ENCODE measurements around the gene PHF21A.
"Not testable (repeated sequence)": the region's sequence is repeated elsewhere in the genome, so short reads cannot be mapped to it uniquely, and the experiment has no call there.

PHF21A gene

DNA sequence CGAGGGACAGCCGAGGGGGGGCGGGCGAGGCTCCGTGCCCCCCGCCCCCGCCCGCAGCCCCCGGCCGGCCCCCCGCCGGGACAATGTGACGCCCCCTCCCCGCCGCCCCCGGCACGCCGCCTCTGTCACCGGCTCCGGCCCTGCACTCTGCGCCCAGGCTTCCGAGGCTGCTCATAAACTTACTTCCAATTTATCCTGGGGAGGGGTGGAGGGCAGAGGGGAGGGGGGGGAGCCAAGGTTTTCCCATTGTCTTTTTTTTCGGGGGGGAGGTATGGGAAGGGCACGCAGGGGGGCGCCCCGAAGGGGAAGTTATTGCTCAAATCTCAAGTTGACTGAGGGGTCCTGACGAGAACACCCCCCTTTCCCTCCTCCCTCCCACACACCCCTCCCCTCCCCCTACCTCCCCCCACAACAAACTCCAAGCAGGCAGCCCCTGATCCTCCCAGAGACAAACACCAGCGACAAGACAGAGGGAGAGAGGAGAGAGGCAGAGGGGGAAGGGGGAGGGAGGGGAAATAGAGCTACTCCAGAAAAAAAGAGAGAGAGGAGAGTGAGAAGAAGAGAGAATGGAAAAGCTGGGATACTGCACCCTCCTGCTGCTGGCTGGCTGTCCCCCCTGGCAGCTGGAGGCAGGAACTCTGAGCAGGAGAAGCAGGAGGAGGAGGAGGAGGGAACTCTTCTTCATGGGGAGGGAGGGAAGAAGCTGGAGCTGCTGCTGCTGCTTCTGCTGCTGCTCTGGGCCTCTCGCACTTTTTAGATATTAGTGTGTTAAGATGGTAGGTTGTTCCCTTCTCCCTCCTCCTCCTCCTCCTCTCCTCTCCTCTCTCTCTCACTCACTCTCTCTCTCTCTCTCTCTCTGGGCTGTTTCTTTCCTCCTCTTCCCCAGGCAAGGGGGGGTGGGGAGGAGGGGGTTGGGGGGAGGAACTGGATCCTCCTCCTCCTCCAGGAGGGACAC, 631 bp downstream of the PHF21A start:
- DNase-seq (ENCODE audit: low read depth in 2 of 2) = peak in 1 of 2 donors; percentile 6

DNA sequence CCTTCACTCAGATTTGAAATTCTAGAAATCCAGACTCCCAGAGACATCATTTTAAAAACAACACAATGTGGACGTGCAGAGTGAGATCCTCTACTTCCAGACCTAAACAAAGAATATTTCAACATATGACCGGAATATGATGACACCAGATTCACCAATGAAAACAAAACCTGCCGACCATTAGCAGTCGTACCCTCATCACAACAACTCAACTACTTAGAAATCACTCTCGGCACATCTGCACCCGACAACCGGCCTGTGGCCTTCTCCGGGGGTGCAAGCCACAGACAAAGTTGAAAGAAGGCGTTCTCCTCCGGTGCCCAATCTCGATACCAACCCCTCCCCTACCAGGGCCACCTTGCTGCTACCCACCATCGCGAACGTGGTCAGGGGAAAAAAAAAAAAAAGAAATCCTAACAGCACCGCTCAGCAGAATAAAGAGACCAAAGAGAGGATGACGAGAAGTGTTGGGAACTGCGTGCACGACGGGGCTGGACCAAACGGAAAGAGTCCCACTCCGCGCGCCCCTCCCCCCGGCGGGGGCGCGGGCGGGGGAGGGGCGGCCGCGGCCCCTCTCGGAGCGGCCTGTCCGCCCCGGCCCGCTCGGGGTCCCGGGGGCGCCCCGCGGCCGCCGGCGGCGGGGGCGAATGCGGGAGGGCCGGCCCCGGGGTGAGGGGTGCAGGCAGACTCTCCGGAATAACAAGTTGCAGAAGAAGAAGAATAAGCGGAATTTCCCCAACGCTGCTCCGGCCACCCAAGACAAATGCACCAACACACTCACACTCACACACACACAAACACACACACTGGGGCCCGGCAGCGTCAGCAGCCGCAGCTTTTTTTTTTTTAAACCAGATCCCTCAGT, 1.7 kb downstream of the PHF21A start:
- DNase-seq (ENCODE audit: low read depth in 2 of 2) = peak; percentile 25 to 28

DNA sequence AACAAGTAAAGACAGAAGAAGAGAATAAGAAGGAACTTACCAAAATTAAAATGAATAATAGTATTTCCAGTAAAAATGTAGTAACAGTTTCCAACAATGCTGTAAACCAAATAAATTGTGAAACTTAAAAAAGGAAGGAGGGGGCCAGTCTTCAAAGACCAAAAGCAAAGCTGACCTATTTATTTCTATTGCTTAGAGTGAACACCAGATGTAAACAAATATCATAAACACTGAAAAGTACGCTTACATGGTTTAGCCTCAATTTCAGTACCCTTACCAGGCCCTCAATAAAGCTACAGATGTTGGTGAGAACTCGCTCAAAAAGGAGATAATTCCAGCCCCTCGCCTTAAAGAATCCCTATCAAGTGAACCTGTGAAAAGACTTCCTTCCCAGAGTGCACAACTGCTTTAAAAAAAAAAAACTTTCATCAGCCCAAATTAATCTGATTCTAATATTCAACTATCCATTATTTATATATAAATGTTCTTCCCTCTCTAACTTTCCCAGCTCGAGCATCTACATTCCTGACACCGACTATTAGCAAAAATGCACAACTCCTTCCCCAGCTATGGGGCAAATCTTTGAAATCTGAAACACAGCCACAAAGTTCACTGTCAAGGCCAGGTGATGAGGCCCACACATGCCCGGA, 2.4 kb downstream of the PHF21A start:
- no peak for DNase-seq (ENCODE audit: low read depth in 2 of 2)

DNA sequence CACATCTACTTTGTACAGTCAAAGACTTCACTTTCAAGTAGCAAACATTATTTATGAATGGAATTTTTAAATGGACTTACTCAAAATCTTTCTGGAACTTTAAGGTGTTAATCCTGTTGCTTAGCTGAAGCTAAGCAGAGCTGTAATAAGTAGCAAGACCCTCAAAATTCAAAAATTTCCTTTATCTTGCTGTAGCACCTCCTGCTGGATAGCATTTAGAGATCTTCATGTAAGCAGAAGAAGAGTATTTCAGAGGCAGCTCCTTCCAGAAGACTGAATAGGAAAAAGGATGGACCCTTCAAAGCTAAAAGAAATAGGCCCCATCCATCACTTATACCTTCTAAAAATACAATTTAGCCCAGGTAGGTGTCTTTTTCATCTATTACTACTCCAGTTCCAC, 3.4 kb downstream of the PHF21A start:
- no peak for DNase-seq (ENCODE audit: low read depth in 2 of 2)

DNA sequence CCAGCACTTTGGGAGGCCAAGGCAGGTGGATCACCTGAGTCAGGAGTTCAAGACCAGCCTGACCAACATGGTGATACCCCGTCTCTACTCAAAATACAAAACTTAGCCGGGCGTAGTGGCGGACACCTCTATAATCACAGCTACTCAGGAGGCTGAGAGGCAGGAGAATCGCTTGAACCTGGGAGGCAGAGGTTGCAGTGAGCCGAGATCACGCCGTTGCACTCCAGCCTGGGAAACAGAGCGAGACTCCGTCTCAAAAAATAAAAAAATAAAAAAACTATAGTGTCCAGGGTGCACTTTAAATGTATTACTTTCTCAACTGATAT, 4.6 kb downstream of the PHF21A start:
- not testable (repeated sequence) for DNase-seq (ENCODE audit: low read depth in 2 of 2)

DNA sequence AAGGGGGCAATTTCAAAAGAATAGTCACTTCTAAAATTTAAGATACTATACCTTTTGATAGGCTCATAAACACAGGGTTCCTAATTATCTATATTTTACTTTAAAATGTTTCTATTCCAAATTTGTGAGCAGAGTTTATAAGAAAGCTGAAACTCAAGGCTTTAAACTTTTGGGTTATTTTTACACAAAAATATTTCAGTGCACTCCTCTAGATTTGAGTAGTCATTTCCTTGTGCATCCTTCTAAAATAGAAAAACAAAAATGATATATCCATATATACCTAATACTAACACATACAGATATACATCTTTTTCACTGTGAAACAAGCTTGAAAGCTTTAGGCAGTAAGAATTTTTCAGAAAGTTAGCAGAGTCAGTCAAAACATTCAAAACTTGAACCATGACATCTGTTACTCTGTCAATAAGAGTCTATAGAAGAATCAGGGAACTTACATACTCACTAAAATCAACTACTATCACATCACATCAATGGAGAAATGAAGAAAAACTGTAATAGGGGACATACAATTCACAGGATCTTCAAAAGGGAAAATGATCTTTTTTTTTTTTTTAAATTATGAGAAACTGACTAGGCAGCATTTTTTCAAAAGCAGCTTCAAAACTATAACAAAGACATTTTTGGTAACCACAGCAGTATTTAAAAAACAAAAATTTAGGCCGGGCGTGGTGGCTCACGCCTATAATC, 5.1 kb downstream of the PHF21A start:
- no peak for DNase-seq (ENCODE audit: low read depth in 2 of 2)

DNA sequence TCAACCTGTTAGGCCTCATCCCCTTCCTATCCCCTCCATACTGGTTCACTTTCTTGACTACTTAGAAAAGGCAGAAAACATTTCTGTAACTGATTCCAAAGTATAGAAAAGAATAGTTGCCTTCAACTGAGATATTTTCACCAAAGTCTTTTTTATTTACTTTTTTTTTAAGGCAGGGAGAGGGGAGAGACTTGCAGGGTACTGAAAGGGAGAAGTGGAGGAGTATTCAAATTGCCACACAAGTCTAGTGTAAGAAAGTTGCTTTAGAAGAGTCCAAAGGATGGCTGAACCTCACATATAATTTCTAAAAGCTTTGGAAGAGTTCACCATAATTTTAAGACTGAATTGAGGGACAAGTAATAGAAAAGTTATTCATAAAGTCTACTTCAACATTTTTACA, 6.3 kb downstream of the PHF21A start:
- no peak for DNase-seq (ENCODE audit: low read depth in 2 of 2)

DNA sequence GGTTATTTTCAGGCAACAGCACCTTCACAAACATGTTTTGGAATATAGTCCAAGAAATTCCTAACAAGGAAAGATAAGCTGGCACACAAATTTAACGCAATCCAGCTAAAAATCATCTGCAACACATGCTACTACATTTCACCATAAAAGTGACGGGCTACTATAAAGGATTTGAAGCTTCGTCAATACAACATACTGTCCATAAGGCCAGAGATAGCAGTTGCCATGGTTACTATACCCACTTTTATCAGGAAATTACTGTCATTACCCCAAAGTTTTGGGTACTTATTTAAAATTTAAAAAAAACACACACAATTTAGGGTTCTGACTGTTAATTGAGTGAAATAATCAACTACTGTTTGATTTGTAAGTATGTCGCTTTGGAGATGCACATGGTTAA, 6.9 kb downstream of the PHF21A start:
- DNase-seq (ENCODE audit: low read depth in 2 of 2) = no peak

DNA sequence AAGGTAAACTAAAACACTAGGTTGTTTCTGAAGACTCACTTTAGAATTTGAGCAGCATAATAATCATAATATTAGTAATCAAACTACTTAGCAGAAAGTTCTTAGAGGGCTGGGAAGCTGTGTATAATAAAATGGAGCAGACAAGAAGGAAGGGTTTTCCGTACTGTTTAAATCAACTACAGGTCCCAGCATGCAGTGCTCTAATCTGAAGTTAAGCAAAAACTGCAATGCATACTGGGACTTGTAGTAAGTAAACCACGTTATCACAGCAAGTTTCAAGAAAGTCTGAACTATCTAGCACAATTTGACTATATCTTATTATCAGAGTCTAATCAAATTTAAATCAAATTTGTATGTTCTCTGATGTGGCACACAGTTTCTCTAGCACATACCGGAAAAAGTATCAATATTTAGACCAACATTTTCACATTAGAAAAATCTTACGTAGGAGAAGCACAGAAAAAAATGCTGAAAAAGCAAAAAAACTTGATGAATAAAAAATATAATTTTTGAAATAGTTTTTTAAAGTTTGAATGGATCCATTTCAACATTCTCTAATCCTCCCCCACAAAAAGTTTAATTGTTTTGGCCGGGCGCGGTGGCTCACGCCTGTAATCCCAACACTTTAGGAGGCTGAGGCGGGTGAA, 8.2 kb downstream of the PHF21A start:
- no peak for DNase-seq (ENCODE audit: low read depth in 2 of 2)

DNA sequence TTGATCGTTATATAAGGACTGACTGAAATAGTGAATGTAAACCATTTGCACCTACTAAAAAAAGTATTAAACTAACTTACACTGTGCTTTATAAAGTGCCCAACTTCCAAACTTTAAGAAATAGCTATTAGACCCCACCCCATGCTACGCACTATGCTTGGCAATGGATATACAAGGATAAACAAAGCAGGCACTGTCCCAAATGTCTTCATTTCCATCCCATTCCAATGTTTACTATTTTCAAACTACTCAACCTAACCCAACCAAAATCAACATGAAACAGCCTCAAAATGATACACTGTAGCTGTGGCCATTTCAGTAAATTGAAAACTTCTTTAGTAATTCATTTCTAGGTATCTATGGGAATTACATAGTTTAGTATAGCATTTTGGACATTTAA, 12.5 kb downstream of the PHF21A start:
- no peak for DNase-seq (ENCODE audit: low read depth in 2 of 2)

DNA sequence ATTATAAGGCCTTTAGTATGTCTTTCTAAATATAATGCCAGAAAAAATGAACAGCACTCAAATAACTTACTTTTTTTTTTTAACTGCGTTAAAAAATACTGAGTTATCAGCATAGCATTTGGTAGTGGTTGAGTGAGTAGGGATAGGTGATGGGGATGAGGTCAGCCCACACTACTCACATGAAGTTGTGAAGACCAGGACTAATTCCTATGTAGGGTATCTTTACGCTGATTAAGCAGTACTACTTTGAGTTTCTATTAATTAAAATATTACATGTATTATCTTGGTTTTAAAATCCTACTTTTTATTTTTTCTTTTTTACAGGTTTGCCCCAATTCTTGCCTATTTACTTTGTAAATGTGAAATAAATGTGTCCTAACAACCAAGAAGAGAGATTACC, 13.5 kb downstream of the PHF21A start:
- no peak for DNase-seq (ENCODE audit: low read depth in 2 of 2)

DNA sequence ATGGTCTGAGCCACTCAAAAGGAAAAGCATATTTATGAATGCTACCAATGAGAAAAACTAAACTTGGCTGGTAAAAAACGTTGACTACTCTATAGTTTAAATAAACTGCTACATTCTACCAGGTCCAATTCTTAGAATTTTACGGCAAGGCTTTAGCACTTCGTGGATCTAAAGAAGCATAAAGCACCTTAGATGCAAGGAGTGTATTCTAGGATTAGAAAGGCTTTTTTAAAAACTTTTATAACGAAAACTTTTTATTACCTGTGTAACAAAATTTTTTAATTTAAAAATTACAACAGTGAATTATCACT, 13.9 kb downstream of the PHF21A start:
- no peak for DNase-seq (ENCODE audit: low read depth in 2 of 2)

DNA sequence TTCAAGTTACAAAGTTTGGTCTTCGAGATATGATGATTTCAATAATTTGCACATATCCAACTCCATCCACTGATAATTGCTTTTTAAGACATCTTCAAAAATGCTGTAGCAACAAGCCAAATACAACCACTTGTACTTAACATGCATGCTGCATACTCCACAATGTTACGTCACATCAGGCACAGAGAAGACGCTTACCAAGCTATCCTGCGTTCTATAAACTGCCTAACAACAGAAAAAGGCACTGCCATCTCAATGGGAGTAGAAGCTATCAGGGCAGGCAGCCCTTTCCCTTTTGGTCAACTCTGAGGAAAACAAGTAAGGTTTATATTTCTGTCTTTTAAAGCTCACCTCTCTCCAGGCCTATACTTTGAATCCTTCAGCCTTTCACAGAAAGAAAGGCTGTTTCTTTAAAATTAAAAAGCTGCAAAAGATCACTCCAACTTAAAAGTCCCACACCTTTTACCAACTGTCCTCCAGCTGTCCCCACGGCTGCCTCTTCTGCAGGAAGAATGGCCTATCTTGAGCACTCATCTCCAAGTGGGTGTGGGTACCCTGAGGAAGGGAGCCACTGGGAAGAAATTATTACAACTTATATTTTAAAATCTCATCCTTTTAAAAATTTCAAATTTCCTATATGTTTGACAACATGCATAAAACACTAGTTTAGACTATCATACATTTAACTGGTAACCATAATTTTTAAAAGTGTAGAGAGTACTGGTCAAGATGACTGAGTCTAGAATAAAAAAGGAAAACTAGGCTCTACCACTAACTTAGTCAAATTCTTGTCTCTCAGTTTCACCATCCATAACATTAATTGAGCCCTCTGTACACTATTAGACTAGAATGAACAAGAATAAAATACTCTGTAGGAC, 14.5 kb downstream of the PHF21A start:
- DNase-seq (ENCODE audit: low read depth in 2 of 2) = no peak

DNA sequence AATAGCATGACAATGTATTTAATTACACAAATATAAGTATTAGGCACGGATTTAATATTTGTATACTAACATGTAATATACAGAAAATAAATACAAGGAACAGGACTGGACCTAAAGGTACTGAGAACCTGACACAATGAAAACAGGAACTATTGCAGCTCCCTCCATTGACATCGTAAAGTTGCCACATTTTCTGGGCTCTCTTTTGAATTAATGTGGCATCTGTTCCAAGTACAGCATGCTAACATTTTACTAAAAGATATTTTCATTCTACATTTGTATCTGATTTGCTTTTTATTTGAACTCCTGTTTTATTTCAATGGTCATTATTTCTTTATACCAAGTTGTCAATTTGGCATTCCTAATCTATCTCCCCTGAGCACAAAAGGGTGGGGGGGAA, 15.3 kb downstream of the PHF21A start:
- DNase-seq (ENCODE audit: low read depth in 2 of 2) = no peak

DNA sequence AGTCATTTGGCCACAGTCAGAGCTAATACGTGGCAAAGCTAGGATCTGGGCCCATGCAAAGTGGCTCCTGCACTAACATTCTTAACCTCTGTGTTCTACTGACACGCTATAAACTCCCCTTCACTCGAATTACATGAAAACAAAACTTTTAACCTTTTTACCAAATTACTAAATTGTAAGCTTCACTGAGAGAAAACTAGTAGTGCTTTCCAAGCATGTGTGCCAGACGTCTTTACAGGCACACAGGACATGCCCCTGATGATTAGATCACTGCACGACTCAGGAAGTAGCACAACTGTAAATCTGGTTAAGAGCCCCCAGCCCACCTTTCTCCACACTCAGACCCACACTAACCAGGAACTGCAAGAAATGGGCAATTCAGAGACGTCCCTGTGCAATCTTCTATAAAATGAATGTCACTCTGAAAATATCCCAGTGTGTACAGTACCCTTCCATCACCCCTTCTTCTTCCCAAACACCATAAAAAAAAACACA, 16.1 kb downstream of the PHF21A start:
- no peak for DNase-seq (ENCODE audit: low read depth in 2 of 2)

DNA sequence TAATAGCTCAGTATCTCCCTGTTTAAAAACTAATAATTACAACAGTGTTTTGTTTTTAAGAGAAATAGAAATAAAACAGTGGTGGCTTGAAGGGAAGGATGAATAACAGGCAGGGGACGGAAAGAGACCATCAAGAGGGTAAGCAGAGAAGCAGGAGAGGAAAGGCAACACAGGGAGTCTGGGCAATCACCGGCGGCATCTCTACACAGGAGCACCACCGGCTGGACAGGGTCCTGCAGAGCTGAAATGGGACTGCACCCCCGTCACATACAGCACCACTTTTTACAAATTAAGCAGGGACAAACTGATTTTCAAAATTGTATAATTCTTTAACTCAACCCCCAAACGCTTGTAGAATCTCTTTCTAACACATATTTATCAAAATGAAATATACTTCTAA, 18.4 kb downstream of the PHF21A start:
- DNase-seq (ENCODE audit: low read depth in 2 of 2) = no peak

DNA sequence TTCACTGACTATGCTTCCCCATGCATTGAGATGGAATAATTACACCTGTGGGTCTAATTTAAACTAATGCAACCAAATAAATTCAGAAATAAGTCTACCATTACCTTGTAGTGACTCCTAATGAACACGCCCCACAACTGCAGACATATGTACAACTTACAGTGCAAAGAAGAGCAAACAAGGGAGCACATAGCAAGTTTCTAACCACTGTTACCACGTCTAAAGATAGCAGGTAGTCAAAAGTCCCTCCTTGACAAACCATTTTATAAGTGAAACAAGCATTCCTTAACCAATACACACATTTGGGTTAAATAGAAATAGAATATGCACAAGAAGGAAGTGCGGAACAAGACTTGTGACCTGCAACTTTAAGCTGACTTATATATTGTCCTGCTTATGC, 20.6 kb downstream of the PHF21A start:
- no peak for DNase-seq (ENCODE audit: low read depth in 2 of 2)

DNA sequence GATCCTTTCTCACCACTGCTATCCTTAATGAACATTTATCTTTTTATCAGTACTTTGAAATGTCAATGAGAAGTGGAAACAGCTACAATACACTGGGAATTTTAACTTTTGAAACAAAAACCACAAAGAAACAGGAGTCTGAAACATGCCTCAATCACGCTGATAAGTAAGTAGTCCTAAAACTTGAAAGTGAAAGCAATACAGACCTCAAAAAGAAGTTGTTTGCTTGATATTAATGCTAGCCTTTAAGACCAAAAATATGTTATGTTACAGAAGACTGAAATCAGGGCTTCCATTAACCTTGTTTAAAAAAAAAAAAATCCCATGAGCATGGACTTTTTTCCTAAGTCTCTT, 21.3 kb downstream of the PHF21A start:
- no peak for DNase-seq (ENCODE audit: low read depth in 2 of 2)

DNA sequence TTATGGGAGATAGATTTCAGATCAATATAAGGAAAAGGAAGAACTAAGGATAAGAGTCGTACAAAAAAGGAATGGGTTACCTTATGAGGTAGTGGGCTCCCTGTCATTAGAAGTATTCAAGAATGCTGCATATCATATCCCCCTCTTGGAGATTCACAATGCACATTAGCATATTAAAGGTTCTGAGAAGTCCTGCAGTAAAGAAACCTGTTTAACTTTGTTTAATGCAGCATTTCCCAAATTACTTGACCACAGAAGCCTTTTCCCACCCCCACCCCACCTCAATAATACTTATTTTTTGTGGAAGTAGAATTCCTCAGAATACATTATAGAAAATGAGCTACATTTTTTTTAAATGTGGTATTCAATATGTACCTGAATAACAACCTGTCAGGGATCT, 30.9 kb downstream of the PHF21A start:
- no peak for DNase-seq (ENCODE audit: low read depth in 2 of 2)

DNA sequence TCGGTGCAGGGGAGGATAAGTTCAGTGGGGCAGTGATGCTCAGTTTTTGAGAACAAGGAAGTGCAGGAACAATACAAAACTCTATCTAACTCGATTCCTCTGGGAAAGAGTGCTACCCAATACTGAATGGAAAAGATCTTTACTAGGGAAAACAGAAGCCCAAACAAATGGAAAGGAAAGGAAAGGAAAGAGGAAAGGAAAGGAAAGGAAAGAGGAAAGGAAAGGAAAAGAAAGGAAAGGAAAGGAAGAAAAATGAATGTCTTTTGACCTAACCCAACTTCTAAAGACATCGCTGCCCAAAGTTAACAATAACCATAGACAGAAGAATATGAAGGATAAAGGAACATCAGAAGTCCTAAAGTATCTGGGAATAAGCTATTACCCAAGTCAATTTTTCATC, 41.6 kb downstream of the PHF21A start:
- DNase-seq (ENCODE audit: low read depth in 2 of 2) = no peak
